ENCODE measurements around the gene ZFPM1. TPM values are rescaled to one million over a fixed set of nuclear protein-coding genes. Genes with fewer than 3 reads are reported as not detected.

ZFPM1 gene
- total RNA-seq, 1 donor from 2014 or later = 5.7 TPM

GRCh38 chr16:88439706-88440105, 13.4 kb upstream of the ZFPM1 start:
- Histone ChIP-seq H3K27ac (replicated peaks) (no peak overlapping the region), H3K36me3 (no peaks in the 10 kb centered on the region), H3K4me1 (peaks cover 3% of the 10 kb centered on the region), H3K27me3 (ENCODE audit: low read depth) (peaks cover 54% of the 10 kb centered on the region), H3K4me3 (no peak overlapping the region), H3K9me3 (replicated peaks) (no peaks in the 10 kb centered on the region)
- no peak for TF ChIP-seq CTCF (IDR thresholded peaks at IDR 0.05; ENCODE audit: borderline replicate concordance)
- intact Hi-C loops (cut with micrococcal nuclease) = loop anchor here (5.0 to 10.0 kb wide), 3 partner anchors 88 to 245 kb away; no protein-coding TSS in a partner anchor
- DNase-seq = no peak

GRCh38 chr16:88440111-88440510, 13.0 kb upstream of the ZFPM1 start:
- H3K9me3 ChIP-seq (replicated peaks) = no peaks in the 10 kb centered on the region
- TF ChIP-seq CTCF (IDR thresholded peaks at IDR 0.05; ENCODE audit: borderline replicate concordance) = no peak
- H3K27ac ChIP-seq (replicated peaks) = no peak overlapping the region
- no peak for DNase-seq
- H3K36me3 ChIP-seq = no peaks in the 10 kb centered on the region
- intact Hi-C loops (cut with micrococcal nuclease) = loop anchor here (5.0 to 10.0 kb wide), 2 partner anchors 87 to 125 kb away; no protein-coding TSS in a partner anchor
- peaks cover 54% of the 10 kb centered on the region for H3K27me3 ChIP-seq (ENCODE audit: low read depth)
- peaks cover 3% of the 10 kb centered on the region for H3K4me1 ChIP-seq
- H3K4me3 ChIP-seq = no peak overlapping the region

GRCh38 chr16:88440686-88441405, 12.2 kb upstream of the ZFPM1 start:
- no peak for TF ChIP-seq CTCF (IDR thresholded peaks at IDR 0.05; ENCODE audit: borderline replicate concordance)
- H3K9me3 ChIP-seq (replicated peaks) = no peaks in the 10 kb centered on the region
- peaks cover 55% of the 10 kb centered on the region for H3K27me3 ChIP-seq (ENCODE audit: low read depth)
- intact Hi-C loops (cut with micrococcal nuclease) = loop anchor here (5.0 to 10.0 kb wide), 2 partner anchors 86 to 124 kb away; no protein-coding TSS in a partner anchor
- no peak for DNase-seq
- H3K27ac ChIP-seq (replicated peaks) = no peak overlapping the region
- peaks cover 3% of the 10 kb centered on the region for H3K4me1 ChIP-seq
- H3K4me3 ChIP-seq = no peak overlapping the region
- no peaks in the 10 kb centered on the region for H3K36me3 ChIP-seq

- intact Hi-C loops (cut with micrococcal nuclease) = loop anchor here (5.0 to 10.0 kb wide), 2 partner anchors 86 to 123 kb away; no protein-coding TSS in a partner anchor
- Histone ChIP-seq H3K27ac (replicated peaks) (no peak overlapping the region), H3K27me3 (ENCODE audit: low read depth) (peaks cover 54% of the 10 kb centered on the region), H3K9me3 (replicated peaks) (no peaks in the 10 kb centered on the region), H3K4me3 (no peak overlapping the region), H3K36me3 (no peaks in the 10 kb centered on the region), H3K4me1 (peaks cover 3% of the 10 kb centered on the region)
- TF ChIP-seq CTCF (IDR thresholded peaks at IDR 0.05; ENCODE audit: borderline replicate concordance) = no peak
- DNase-seq = no peak
Measured at GRCh38 chr16:88441460-88441859, 11.6 kb upstream of the ZFPM1 start.

- intact Hi-C loops (cut with micrococcal nuclease) = loop anchor here (5.0 to 10.0 kb wide), 2 partner anchors 85 to 122 kb away; no protein-coding TSS in a partner anchor
- Histone ChIP-seq H3K9me3 (replicated peaks) (no peaks in the 10 kb centered on the region), H3K4me3 (no peak overlapping the region), H3K27me3 (ENCODE audit: low read depth) (peaks cover 46% of the 10 kb centered on the region), H3K27ac (replicated peaks) (no peak overlapping the region), H3K36me3 (no peaks in the 10 kb centered on the region), H3K4me1 (peaks cover 3% of the 10 kb centered on the region)
- DNase-seq = no peak
- TF ChIP-seq CTCF (IDR thresholded peaks at IDR 0.05; ENCODE audit: borderline replicate concordance) = no peak
Measured at GRCh38 chr16:88442383-88442726, 10.7 kb upstream of the ZFPM1 start.
